Liver (tissue), 9 donors: ENCODE results near the gene CD52. TPM values are rescaled to one million over a fixed set of nuclear protein-coding genes. Genes with fewer than 3 reads are reported as not detected.

Experiments used
- DNase-seq: peaks from one replicate; pipeline ENCODE4 v3.0.0-alpha.2; 2017; ENCODE audit warnings: low spot score
- H3K27ac ChIP-seq, 2 donors: one replicate each; pipeline ENCODE4 v1.7.0; 2013; ENCODE audit warnings: inconsistent platforms in 2 of 2, low read length in 2 of 2, control low read depth in 1 of 2, low read depth in 1 of 2, mild to moderate bottlenecking in 1 of 2
- H3K27me3 ChIP-seq, 4 donors: one replicate each; pipeline versions ENCODE4 v1.6.1 to v1.7.0; 2013; ENCODE audit warnings: low read length in 3 of 4, inconsistent platforms in 1 of 4, mild to moderate bottlenecking in 1 of 4, moderate library complexity in 1 of 4; ENCODE audit not compliant: control insufficient read depth in 4 of 4, insufficient read depth in 4 of 4
- H3K36me3 ChIP-seq, 4 donors: one replicate each; pipeline versions ENCODE4 v1.6.1 to v1.7.0; 2013; ENCODE audit warnings: low read length in 3 of 4, mild to moderate bottlenecking in 3 of 4, low read depth in 1 of 4, moderate library complexity in 1 of 4; ENCODE audit not compliant: control insufficient read depth in 4 of 4, insufficient read depth in 3 of 4
- H3K4me1 ChIP-seq, 4 donors: one replicate each; pipeline versions ENCODE4 v1.6.1 to v1.7.0; 2013; ENCODE audit warnings: low read length in 3 of 4, mild to moderate bottlenecking in 3 of 4, moderate library complexity in 1 of 4; ENCODE audit not compliant: control insufficient read depth in 4 of 4, insufficient read depth in 4 of 4
- H3K4me3 ChIP-seq, 3 donors: one replicate each; pipeline versions ENCODE4 v1.6.1 to v1.7.0; 2013; ENCODE audit warnings: low read length in 3 of 3, control low read depth in 1 of 3, low read depth in 1 of 3, mild to moderate bottlenecking in 1 of 3
- H3K9ac ChIP-seq, 2 donors: one replicate each; pipeline ENCODE4 v1.7.0; 2013; ENCODE audit warnings: low read length in 2 of 2, mild to moderate bottlenecking in 2 of 2, moderate library complexity in 2 of 2, control low read depth in 1 of 2, low read depth in 1 of 2
- H3K9me3 ChIP-seq, 4 donors: one replicate each; pipeline versions ENCODE4 v1.6.1 to v1.7.0; 2013; ENCODE audit warnings: low read length in 3 of 4; ENCODE audit not compliant: control insufficient read depth in 4 of 4
- EGR1 ChIP-seq, 2 donors: IDR thresholded peaks; 2 replicates each; pipeline ENCODE4 v1.6.1; 2016 to 2018; ENCODE audit warnings: antibody characterized with exemption in 2 of 2, low read depth in 2 of 2
- FOXA1 ChIP-seq: IDR thresholded peaks from 2 replicates; pipeline ENCODE4 v1.6.1; 2016; ENCODE audit warnings: antibody characterized with exemption
- FOXA2 ChIP-seq: IDR thresholded peaks from 2 replicates; pipeline ENCODE4 v1.6.1; 2016; ENCODE audit warnings: antibody characterized with exemption
- GABPA ChIP-seq, 2 donors: IDR thresholded peaks in 1 of 2; conservative IDR thresholded peaks in 1 of 2; 2 replicates each; pipeline ENCODE4 v1.6.1; 2016; ENCODE audit warnings: antibody characterized with exemption in 2 of 2, mild to moderate bottlenecking in 1 of 2, moderate library complexity in 1 of 2
- HNF4A ChIP-seq, 2 donors: conservative IDR thresholded peaks; 2 replicates each; pipeline ENCODE4 v1.6.1; 2016; ENCODE audit warnings: antibody characterized with exemption in 2 of 2, mild to moderate bottlenecking in 2 of 2
- HNF4G ChIP-seq: IDR thresholded peaks from 2 replicates; pipeline ENCODE4 v1.6.1; 2016; ENCODE audit warnings: antibody characterized with exemption
- JUND ChIP-seq, 2 donors: IDR thresholded peaks; 2 replicates each; pipeline ENCODE4 v1.6.1; 2016; ENCODE audit warnings: antibody characterized with exemption in 2 of 2
- NR2F2 ChIP-seq: IDR thresholded peaks from 2 replicates; pipeline ENCODE4 v1.6.1; 2016; ENCODE audit warnings: antibody characterized with exemption
- RAD21 ChIP-seq, 2 donors: IDR thresholded peaks; 2 replicates each; pipeline ENCODE4 v1.6.1; 2016; ENCODE audit warnings: antibody characterized with exemption in 2 of 2, mild to moderate bottlenecking in 2 of 2
- REST ChIP-seq: IDR thresholded peaks from 2 replicates; pipeline ENCODE4 v1.6.1; 2016; ENCODE audit warnings: antibody characterized with exemption, mild to moderate bottlenecking
- RXRA ChIP-seq, 2 donors: IDR thresholded peaks; 2 replicates each; pipeline ENCODE4 v1.6.1; 2017 to 2018; ENCODE audit warnings: antibody characterized with exemption in 2 of 2, mild to moderate bottlenecking in 1 of 2
- SP1 ChIP-seq: IDR thresholded peaks from 2 replicates; pipeline ENCODE4 v1.6.1; 2018; ENCODE audit warnings: antibody characterized with exemption, mild to moderate bottlenecking
- TAF1 ChIP-seq: conservative IDR thresholded peaks from 2 replicates; pipeline ENCODE4 v1.6.1; 2016; ENCODE audit warnings: antibody characterized with exemption, mild to moderate bottlenecking
- YY1 ChIP-seq: IDR thresholded peaks from 2 replicates; pipeline ENCODE4 v1.6.1; 2016; ENCODE audit warnings: antibody characterized with exemption, mild to moderate bottlenecking
- WGBS: extraction: QIAGEN DNeasy Blood & Tissue Kit; methylation state at CpG from one replicate; pipeline ENCODE4 v1.1.7; 2013; 5-methylcytosine and 5-hydroxymethylcytosine counted together
- polyA plus RNA-seq, 2 donors: library from polyadenylated mRNA; stranded (reverse) in 1 of 2; unstranded in 1 of 2; fragments of 200-250 nt in 1 of 2; fragments of >200 nt in 1 of 2; fragmentation: Nextera tagmentation in 1 of 2; extraction: Ambion mirVana in 1 of 2; gene quantifications; one replicate each; pipeline versions ENCODE4 v1.2.1 to v1.2.3, GENCODE V29; 2013 to 2015
- total RNA-seq, 2 donors: library from RNA; depleted of rRNA; stranded (reverse); fragments of >200 nt; gene quantifications; one replicate each; pipeline ENCODE4 v1.2.3, GENCODE V29; 2014
- TF ChIP-seq, protein P1 (sequence below): fragments of 150-350 bp; IDR thresholded peaks from 2 replicates; pipeline ENCODE4 v1.5.1; 2017; ENCODE audit warnings: improper control_type of control experiment, low read depth, low read length; ENCODE audit not compliant: missing input control
- TF ChIP-seq, protein P2 (sequence below): IDR thresholded peaks from 2 replicates; pipeline ENCODE4 v1.6.1; 2016; ENCODE audit warnings: antibody characterized with exemption
- TF ChIP-seq, protein P3 (sequence below): IDR thresholded peaks from 2 replicates; pipeline ENCODE4 v1.6.1; 2016; ENCODE audit warnings: antibody characterized with exemption
- TF ChIP-seq, protein P4 (sequence below): IDR thresholded peaks from 2 replicates; pipeline ENCODE4 v1.6.1; 2016; ENCODE audit warnings: antibody characterized with exemption
- donor health status: healthy.
- donor health status: healthy.
- donor health status: healthy.
- donor health status: healthy.
- donor health status: healthy.

The CD52 gene
- total and polyA plus RNA-seq, 4 donors = 1.7 to 16.4 (median 8.9) TPM

DNA sequence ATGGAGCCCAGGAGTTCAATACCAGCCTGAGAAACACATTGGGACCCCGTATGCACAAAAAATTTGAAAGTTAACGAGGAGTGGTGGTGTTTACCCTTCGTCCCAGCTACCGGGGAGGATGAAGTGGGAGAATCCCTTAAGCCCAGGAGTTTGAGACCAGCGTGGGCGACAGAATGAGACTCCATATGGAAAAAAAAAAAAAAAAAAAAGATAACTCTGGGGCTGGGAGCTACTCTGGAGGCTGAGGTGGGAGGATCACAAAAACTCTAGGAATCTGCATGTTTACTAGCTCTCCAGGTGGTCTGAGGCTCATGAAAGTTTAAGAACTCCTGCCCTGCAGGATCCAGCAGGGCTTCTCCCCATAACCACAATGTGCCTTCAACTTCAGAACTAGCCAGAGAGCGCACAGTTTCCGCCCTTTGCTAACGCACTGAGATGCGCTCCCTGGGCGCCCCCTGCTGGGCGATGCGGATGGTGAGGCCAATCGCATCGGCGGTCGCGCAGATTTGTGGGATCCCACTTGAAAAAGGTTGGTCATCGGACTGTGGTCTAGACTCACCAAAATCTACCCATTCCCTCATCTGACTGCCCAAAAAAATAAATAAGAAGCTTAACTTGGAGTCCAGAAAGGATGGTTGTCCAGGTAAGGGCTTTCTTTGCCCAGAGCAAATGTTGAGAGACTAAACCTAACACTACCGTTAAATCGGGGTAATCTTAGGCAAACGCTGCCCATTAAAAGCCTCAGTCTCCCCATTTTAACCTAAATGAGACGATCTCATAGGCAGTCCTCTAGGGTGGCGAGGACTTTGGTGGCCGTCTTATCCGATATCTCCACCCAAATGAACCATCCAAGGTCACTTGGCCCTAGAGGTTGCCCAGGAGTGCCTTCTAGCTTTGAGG lies 46.0 kb downstream of the CD52 start:
- H3K27me3 ChIP-seq = no peaks in the 10 kb centered on the region
- H3K4me1 ChIP-seq = peaks cover 2 to 7% (median 3%) of the 10 kb centered on the region in 4 donors
- 31% methylated on average over 26 of the region's 26 CpGs for WGBS
- TF ChIP-seq RAD21 (IDR thresholded peaks at IDR 0.05) = peak; percentile 75 to 82
- TF ChIP-seq NR2F2 = no peak
- TF ChIP-seq, protein P1, sequence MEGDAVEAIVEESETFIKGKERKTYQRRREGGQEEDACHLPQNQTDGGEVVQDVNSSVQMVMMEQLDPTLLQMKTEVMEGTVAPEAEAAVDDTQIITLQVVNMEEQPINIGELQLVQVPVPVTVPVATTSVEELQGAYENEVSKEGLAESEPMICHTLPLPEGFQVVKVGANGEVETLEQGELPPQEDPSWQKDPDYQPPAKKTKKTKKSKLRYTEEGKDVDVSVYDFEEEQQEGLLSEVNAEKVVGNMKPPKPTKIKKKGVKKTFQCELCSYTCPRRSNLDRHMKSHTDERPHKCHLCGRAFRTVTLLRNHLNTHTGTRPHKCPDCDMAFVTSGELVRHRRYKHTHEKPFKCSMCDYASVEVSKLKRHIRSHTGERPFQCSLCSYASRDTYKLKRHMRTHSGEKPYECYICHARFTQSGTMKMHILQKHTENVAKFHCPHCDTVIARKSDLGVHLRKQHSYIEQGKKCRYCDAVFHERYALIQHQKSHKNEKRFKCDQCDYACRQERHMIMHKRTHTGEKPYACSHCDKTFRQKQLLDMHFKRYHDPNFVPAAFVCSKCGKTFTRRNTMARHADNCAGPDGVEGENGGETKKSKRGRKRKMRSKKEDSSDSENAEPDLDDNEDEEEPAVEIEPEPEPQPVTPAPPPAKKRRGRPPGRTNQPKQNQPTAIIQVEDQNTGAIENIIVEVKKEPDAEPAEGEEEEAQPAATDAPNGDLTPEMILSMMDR = peak; percentile 82
- TF ChIP-seq, protein P2, sequence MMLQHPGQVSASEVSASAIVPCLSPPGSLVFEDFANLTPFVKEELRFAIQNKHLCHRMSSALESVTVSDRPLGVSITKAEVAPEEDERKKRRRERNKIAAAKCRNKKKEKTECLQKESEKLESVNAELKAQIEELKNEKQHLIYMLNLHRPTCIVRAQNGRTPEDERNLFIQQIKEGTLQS = no peak
- H3K36me3 ChIP-seq = no peaks in the 10 kb centered on the region
- H3K4me3 ChIP-seq = no peak overlapping the region
- no peaks in the 10 kb centered on the region for H3K9me3 ChIP-seq
- no peak overlapping the region for H3K27ac ChIP-seq
- H3K9ac ChIP-seq = no peak overlapping the region
- peak; percentile 90 for DNase-seq

- no peaks in the 10 kb centered on the region for H3K36me3 ChIP-seq
- no peak overlapping the region for H3K9ac ChIP-seq
- DNase-seq = no peak
- H3K4me1 ChIP-seq = no peaks in the 10 kb centered on the region
- H3K9me3 ChIP-seq = no peaks in the 10 kb centered on the region
- TF ChIP-seq, protein P1 = no peak
- TF ChIP-seq EGR1 (IDR thresholded peaks at IDR 0.05; ENCODE audit: low read depth in 2 of 2) (no peak), SP1 (no peak), NR2F2 (no peak), HNF4G (no peak), REST (no peak), FOXA1 (no peak), TAF1 (no peak), RAD21 (IDR thresholded peaks at IDR 0.05) (no peak), RXRA (IDR thresholded peaks at IDR 0.05) (no peak), GABPA (IDR thresholded peaks at IDR 0.05 in 1 of 2, conservative IDR thresholded peaks at IDR 0.05 in 1 of 2) (no peak), FOXA2 (no peak), JUND (IDR thresholded peaks at IDR 0.05) (no peak), YY1 (no peak), HNF4A (conservative IDR thresholded peaks at IDR 0.05) (no peak)
- TF ChIP-seq, protein P3, sequence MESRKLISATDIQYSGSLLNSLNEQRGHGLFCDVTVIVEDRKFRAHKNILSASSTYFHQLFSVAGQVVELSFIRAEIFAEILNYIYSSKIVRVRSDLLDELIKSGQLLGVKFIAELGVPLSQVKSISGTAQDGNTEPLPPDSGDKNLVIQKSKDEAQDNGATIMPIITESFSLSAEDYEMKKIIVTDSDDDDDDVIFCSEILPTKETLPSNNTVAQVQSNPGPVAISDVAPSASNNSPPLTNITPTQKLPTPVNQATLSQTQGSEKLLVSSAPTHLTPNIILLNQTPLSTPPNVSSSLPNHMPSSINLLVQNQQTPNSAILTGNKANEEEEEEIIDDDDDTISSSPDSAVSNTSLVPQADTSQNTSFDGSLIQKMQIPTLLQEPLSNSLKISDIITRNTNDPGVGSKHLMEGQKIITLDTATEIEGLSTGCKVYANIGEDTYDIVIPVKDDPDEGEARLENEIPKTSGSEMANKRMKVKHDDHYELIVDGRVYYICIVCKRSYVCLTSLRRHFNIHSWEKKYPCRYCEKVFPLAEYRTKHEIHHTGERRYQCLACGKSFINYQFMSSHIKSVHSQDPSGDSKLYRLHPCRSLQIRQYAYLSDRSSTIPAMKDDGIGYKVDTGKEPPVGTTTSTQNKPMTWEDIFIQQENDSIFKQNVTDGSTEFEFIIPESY = no peak
- TF ChIP-seq, protein P2 = no peak
- TF ChIP-seq, protein P4, sequence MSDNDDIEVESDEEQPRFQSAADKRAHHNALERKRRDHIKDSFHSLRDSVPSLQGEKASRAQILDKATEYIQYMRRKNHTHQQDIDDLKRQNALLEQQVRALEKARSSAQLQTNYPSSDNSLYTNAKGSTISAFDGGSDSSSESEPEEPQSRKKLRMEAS = no peak
- no peak overlapping the region for H3K4me3 ChIP-seq
- no peak overlapping the region for H3K27ac ChIP-seq
- no peaks in the 10 kb centered on the region for H3K27me3 ChIP-seq
- 69% methylated on average over 9 of the region's 9 CpGs for WGBS
Measured at GRCh38 chr1:26364956-26365355, 47.2 kb downstream of the CD52 start.
